HL-60/S4 treated with phorbol 12-myristate 13-acetate at 8.2 ng/mL for 4 days and 3 days (cell line): ENCODE data around the gene TAF6L.
"Not testable (repeated sequence)": the region's sequence is repeated elsewhere in the genome, so short reads cannot be mapped to it uniquely, and the experiment has no call there.

Source experiments
- in situ Hi-C: fragments of 300-500 bp; cut with MboI; formaldehyde crosslinking; loops from 2 replicates; pipeline ENCODE4 v1.15.0; 2022; ENCODE audit warnings: low sequenced_read_pairs

Gene TAF6L

DNA sequence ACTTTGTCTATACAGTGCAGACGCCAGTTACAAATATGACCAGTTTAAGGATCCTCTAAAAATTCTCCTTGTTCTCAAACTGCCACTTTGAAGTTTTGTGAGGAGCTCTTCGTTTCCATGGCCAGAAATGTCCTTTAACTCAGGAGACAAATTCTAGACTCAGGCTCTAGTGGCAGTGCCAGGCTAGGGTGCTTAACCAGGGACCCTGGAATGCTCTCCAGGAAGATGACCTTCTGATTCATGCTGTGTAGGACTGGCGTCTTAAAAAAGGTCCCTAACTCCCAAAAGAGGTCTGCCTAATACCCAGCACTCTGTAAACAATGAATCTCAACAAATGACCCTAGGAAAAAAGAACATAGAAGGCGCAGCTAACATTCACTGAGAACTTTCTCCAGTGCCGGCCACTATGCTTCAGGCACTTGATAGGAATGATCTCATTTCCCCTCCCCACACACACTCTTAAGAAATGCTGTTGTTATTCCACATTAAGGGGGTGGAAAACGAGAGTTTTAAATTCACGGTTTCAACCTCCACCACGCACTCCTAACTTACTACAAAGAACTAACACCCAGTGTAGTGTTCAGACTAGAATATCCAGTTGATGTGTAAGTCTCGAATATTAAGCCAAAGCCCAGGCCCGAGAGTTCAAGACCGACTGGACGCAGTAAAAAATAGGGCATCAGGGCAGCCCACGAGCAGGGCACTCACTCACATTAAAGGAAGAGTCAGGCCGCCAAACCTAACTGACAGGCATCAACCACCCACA is 33.3 kb downstream of the TAF6L start:
- in situ Hi-C loops = no loop called here

DNA sequence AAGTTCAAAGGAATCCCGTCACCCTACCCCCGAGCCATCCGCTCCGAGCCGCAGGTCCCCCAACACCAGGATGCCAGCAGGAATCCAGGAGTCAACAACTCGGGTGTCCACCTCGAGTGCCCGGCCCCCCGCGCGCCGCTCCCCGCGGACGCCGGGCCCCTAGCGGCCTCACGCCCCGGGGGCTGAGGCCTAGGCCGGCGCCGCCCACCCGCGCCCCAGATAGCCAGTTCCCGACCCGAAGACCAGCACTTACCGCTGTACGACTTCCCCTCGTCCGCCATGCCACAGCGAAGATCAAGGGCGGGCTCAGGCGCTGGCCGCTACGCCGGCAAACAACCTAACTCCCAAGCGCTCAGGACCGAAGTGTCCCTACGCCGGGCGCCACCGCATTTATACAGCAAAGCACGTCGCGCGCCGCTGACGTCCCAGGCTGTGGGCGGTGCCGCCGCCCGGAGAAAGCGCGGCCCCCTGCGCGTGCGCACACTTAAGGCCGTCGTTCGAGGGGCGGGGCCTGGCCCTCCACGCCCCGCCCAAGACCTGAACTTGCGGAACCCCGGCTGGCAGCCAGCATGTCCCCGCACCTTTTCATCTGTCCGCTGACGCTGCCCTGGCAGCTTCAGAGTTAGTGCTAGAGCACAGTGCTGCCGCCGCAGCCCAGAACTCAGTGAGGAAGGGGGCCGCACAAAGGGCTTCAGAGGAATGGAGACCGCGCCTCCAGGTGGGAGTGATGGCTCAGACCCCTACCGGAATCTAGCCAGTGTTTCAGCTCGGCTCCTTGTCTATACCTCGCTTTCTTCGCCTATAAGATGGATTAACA is 34.1 kb downstream of the TAF6L start, which contains the start of gene NXF1:
TSS of gene NXF1 (minus strand) at position 365 of the 817 bp plus-strand sequence. CDS start at position 281, 84 bp downstream.
- in situ Hi-C loops = no loop called here

DNA sequence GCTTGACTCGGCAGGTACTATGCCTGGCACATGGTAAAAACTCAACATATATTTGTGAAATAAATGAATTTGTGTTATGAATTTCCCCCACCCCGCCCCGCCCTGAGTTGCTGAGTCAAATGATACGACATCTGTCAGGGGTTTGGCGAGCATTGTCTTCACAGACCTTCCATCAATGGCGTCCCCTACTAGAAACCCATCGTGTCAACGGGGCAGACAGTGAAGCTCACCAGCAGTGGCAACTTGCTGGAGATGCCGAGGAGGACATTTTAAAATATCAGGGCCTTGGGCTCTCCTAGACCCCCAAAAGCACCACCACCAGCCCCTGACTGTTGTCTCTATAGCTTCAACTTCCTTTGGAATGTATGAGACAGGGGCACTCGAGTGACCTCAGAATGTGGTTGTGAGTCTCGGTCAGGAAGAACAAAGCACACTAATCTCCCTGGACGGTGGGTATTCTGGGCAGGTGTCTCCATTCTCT is 34.8 kb downstream of the TAF6L start:
- in situ Hi-C loops = no loop called here

DNA sequence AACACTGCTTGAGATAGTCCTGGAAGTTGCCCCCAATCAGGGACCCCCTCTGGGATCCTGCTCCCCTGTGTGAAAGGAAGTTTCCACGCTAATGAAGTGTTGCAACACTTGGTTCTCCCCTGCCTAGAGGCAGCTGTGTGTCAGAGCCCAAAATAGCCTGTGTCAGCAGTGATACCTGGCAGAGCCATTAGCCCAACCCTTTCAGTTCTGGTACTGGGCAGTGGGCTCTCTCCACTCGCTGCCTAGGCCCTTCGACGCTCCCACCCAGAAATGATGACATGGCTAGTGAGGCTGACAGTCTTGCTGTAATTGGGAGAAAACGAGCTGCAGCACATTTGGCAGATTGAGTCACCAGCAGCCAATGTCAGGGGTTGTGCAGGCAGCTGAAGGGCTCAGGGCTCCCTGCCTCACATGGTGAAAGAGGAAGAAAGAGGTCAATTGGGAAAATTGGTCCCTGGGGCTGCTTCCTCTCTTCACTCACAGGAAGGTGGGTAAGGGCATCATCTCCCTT is 35.5 kb downstream of the TAF6L start:
- in situ Hi-C loops = no loop called here

DNA sequence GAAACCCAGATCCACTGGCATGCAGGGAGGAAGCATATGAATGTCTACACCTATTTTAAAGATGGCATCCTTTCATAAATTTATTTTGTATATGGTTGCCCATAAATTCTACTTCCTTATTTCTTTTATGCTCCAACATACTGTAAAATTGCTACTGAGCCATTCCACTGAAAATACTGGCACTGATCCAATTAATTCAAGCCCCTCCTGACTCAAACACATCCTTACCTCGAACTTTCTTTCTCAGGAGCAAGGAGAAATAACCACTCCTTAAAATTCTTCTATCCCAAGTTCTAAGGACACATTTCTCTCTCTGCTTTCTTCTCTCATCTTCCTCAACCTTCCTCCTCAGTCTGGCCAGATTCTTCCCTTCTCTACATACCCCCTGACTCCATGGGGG is 39.6 kb downstream of the TAF6L start:
- in situ Hi-C loops = no loop called here

DNA sequence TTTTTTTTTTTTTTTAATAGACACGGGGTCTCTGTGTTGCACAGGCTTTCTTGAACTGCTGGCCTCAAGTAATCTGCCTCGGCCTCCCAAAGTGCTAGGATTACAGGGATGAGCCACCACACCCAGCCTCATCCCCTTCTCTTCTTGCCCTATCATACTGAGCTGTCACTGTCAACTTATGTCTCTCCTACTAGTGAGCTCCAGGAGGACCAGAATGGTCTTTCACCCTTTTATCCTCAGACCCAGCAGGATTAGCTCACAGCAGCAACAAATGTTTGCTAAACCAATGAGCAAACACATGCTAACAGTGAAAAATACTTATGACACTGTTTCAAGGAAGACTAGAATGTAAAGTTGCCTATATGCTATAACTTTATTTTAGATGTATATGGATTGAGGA is 40.5 kb downstream of the TAF6L start:
- in situ Hi-C loops = no loop called here

DNA sequence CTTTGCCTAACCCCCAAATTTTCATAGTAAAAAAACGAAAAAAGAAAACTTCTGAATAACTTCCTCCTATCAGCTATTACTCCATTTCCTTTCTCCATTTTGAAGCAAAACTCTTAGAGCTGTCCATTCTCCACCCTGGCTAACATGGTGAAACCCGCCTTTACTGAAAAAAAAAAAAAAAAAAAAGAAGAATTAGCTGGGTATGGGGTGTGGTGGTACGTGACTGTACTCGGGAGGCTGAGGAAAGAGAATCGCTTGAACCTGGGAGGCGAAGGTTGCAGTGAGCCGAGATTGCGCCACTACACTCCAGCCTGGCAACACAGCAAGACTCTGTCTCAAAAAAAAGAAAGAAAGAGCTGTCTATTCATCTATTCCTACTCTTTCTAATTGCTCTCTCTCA is 45.4 kb downstream of the TAF6L start:
- in situ Hi-C loops = no loop called here

DNA sequence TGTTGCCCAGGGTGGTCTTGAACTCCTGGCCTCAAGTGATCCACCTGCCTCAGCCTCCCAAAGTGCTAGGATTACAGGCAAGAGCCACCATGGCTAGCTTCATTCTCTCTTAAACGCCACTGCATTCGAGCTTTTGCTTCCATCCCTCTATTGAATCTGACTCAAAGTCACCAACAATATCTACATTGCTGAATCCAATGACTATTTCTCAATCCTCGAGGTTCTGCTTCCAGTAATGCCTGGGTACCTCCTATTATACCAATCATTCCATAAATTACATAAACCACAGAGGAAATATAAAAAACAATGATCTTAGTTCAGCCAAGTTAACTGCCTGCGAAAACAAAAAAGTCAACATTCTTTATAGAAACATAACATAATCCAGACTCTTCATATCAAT is 45.9 kb downstream of the TAF6L start:
- in situ Hi-C loops = no loop called here

DNA sequence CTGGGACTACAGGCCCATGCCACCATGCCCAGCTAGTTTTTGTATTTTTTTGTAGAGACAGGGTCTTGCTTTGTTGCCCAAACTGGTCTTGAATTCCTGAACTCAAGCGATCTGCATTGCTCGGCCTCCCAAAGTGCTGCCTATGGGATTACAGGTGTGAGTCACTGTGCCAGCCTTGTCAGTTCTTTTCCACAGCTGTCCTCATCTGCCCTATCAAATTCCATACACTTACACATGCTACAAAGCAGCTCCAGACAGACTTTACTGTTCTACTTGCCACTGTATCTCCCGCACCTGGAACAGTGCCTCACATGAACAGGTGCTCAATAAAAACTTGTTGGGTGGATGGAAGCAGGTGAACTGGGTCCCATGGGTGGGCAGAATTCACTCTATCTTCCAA is 52.5 kb downstream of the TAF6L start:
- in situ Hi-C loops = no loop called here

DNA sequence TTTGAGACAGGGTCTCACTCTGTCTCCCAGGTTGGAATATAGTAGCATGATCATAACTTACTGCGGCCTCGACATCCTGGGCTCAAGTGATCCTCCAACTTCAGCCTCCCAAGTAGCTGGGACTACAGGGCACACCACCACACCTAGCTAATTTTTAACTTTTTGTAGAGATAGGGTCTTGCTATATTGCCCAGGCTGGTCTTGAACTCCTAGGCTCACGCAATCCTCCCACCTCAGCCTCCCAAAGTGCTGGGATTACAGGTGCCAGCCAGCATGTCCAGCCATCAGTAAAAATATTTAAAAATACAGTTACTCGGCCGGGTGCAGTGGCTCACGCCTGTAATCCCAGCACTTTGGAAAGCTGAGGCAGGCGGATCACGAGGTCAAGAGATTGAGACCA is 56.9 kb downstream of the TAF6L start:
- in situ Hi-C loops = not testable (repeated sequence)

DNA sequence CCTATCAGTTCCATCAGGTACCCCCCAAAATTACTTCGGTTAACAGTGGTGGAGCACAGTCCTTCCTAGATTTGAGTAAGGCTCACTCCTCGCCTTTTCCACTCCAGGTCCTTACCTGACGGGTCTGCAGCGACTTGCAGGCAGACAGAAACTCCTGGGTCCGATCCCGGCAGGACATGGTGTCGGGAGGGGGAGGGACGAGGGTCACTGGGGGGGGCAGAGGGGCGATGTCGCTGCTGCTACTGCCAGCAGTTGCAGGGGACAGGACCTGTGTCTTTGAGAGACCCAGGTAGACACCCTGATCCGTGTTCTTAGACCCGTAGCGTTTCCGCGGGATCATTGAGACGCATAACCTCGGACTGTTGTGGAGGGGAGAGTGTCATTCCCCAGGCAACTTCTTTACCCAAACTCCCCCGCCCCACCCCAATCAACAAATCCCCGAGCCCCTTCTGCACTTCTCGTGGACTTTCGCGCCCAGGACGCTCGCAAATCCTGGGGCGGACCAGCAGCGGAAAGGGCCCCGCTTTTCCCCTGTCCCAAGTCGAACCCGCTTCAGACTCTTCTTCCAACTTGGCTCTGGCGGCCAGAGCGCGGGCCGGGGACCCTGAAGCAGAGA is 59.8 kb downstream of the TAF6L start:
- in situ Hi-C loops = no loop called here

DNA sequence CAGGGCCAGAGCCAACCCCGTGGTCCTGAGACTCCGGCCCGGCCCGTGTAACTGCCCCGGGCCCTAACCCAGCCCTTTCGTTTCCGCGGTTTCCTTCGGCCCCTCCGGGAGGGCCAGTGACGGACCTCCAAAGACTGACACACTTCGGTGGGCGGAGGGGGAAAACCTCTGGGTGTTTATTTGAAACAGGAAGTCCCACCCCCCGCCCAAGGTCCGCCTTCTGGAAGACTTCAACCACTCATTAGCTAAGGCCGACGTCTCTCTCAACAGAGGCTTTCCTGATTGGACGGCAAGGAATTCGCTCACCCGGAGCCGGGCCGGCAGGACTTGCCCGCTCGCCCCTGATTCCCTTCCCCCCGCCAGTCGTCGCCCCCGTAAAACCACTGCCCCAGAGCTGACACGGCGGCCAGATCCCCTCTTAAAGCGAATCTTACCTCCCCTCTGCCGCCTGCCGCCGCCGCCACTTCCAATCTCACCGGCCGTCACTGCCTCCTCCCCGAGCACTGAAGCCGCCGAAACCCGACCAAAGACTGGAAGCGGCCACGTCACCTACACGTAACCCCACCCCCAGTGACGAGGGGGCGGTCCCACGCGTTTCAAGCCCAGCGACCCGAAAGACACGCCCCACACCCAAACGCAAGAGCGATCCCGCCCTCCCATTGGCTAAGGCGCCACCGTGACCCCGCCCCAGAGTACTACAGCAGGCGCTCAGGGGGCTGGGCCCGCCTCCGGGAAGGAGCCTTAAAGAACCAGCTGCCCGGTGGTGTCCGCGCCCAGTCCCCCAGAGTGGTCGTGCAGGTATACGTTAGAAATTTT is 60.5 kb downstream of the TAF6L start, which contains the start of gene STX5:
TSS of gene STX5 (minus strand) at position 532 of the 816 bp plus-strand sequence. CDS start 808 bp downstream, outside the sequence.
- in situ Hi-C loops = no loop called here

DNA sequence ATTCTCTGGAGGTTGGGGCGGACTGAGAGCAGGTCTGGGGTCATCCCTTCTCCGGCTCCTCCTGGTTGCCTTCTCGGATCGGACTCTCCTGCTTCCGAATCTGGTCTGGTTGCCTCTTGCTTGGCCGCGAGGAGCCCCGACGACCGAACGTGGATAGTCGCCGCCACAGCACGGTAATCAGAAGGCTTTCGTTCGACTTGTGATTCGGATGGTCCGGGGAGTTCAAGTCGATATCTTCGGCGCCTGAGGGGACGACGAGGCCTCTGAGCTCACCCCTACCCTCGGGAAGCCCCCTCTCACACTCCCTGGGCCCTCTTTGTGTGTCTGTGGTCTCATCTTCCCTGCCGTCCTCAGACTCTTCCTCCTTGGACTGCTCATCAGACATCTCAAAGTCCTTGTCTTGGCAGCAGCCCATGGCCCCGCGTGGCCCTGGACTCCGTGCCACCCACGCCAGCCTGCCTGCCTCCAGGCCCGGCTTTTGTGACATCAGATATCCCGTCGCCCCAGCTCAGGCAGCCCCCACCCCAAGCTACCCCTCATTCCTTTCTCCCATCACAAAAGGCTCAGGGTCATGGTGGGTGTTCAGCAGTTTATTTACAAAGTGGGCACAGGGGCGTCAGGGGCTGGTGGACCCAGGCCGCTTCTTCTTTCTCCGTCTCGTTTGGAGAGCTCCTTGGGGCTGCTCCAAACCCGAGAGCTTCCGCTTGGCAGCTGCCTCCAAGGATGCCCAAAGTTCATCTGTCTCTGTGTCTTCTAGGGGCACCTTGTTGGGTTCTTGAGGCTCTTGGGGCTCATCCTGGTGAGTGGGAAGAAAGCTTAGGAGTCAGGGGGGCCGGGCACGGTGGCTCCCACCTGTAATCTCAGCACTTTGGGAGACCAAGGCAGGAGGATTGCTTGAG is 61.4 kb downstream of the TAF6L start, which contains the start of gene TEX54:
TSS of gene TEX54 (minus strand) at position 506 of the 899 bp plus-strand sequence.
- in situ Hi-C loops = no loop called here

DNA sequence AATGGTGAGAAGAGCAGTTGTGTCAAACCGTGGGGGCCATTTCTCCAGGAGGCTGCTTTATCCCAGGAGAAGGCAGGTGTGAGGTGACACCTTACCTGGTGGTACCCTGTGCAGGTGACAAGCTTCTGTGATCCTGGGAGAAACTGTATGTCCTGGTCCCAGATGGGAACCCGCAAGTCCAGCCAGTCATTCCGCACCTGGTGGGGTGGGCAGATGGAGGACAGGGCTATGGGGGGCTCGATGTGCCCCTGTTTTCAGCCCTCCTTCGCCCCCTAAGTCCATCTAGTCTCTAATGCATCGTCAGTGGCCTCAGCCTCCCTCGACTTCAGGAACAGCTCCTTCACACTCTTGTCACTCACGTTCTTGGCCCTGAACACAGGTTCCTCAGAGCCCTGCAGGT is 64.1 kb downstream of the TAF6L start:
- in situ Hi-C loops = no loop called here
